Progenitor cell of endocrine pancreas (in vitro differentiated cells): Measurements from ENCODE around the gene CRB2. TPM values are rescaled to one million over a fixed set of nuclear protein-coding genes. Genes with fewer than 3 reads are reported as not detected.

Experiments used
- DNase-seq: peaks from one replicate; pipeline ENCODE4 v3.0.0; 2021; ENCODE audit warnings: low spot score; ENCODE audit not compliant: unreplicated experiment
- H3K27ac Mint-ChIP-seq: 2 replicates; pipeline ENCODE4 v1.8.0; 2021; ENCODE audit warnings: mild to moderate bottlenecking, moderate library complexity, mixed read lengths
- H3K27me3 Mint-ChIP-seq: 2 replicates; pipeline ENCODE4 v1.8.0; 2021; ENCODE audit warnings: mixed read lengths
- H3K36me3 Mint-ChIP-seq: 2 replicates; pipeline ENCODE4 v1.8.0; 2022; ENCODE audit warnings: mixed read lengths; ENCODE audit not compliant: insufficient read depth
- H3K4me1 Mint-ChIP-seq: 2 replicates; pipeline ENCODE4 v1.8.0; 2021; ENCODE audit warnings: low read depth, mixed read lengths
- H3K4me3 Mint-ChIP-seq: 2 replicates; pipeline ENCODE4 v1.8.0; 2021; ENCODE audit warnings: low read depth, mild to moderate bottlenecking, moderate library complexity, mixed read lengths
- H3K9me3 Mint-ChIP-seq: 2 replicates; pipeline ENCODE4 v1.8.0; 2021; ENCODE audit warnings: low read depth, mixed read lengths
- CTCF ChIP-seq: fragments of 200-600 bp; sonication (generic); IDR thresholded peaks from one replicate; pipeline ENCODE4 v1.5.0; 2021; ENCODE audit warnings: antibody characterized with exemption, mild to moderate bottlenecking; ENCODE audit not compliant: unreplicated experiment
- total RNA-seq: library from RNA; stranded (reverse); gene quantifications from 2 replicates; pipeline ENCODE4 v1.2.1, GENCODE V29; 2021

Gene CRB2
- total RNA-seq, 1 donor from 2014 or later, result 8.4 TPM

GRCh38 chr9:123372766-123373446 is 16.9 kb downstream of the CRB2 start:
- peak overlapping the region; percentile 76 for H3K27ac Mint-ChIP-seq
- no peak overlapping the region for H3K4me3 Mint-ChIP-seq
- H3K9me3 Mint-ChIP-seq, result no peaks in the 10 kb centered on the region
- H3K27me3 Mint-ChIP-seq, result peaks cover 23% of the 10 kb centered on the region
- no peak for DNase-seq
- no peak for TF ChIP-seq CTCF
- H3K4me1 Mint-ChIP-seq, result peaks cover 17% of the 10 kb centered on the region
- peaks cover 7% of the 10 kb centered on the region for H3K36me3 Mint-ChIP-seq

DNA sequence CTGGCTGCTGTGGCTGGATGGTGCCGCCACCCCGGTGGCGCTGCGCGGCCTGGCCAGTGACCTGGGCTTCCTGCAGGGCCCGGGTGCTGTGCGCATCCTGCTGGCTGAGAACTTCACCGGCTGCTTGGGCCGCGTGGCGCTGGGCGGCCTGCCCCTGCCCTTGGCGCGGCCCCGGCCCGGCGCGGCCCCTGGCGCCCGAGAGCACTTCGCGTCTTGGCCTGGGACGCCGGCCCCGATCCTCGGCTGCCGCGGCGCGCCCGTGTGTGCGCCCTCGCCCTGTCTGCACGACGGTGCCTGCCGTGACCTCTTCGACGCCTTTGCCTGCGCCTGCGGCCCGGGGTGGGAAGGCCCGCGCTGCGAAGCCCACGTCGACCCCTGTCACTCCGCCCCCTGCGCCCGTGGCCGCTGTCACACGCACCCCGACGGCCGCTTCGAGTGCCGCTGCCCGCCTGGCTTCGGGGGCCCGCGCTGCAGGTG is 17.5 kb downstream of the CRB2 start:
- H3K4me1 Mint-ChIP-seq, result peaks cover 17% of the 10 kb centered on the region

GRCh38 chr9:123373946-123374345 is 17.9 kb downstream of the CRB2 start:
- Mint-ChIP-seq H3K4me1 (peaks cover 17% of the 10 kb centered on the region), H3K36me3 (peaks cover 7% of the 10 kb centered on the region), H3K27me3 (peaks cover 23% of the 10 kb centered on the region), H3K4me3 (no peak overlapping the region), H3K9me3 (no peaks in the 10 kb centered on the region), H3K27ac (peak overlapping the region; percentile 88)
- no peak for DNase-seq
- no peak for TF ChIP-seq CTCF

More for the DNA sequence above, 17.5 kb downstream of the CRB2 start:
- no peak for DNase-seq
- no peak overlapping the region for H3K4me3 Mint-ChIP-seq
- H3K27me3 Mint-ChIP-seq, result peaks cover 23% of the 10 kb centered on the region
- H3K36me3 Mint-ChIP-seq, result peaks cover 7% of the 10 kb centered on the region
- H3K9me3 Mint-ChIP-seq, result no peaks in the 10 kb centered on the region
- TF ChIP-seq CTCF, result no peak
- no peak overlapping the region for H3K27ac Mint-ChIP-seq

GRCh38 chr9:123375469-123376132 is 19.6 kb downstream of the CRB2 start:
- peaks cover 17% of the 10 kb centered on the region for H3K27me3 Mint-ChIP-seq
- TF ChIP-seq CTCF, result no peak
- H3K36me3 Mint-ChIP-seq, result peaks cover 4% of the 10 kb centered on the region
- H3K27ac Mint-ChIP-seq, result no peak overlapping the region
- DNase-seq, result no peak
- no peak overlapping the region for H3K4me3 Mint-ChIP-seq
- no peaks in the 10 kb centered on the region for H3K9me3 Mint-ChIP-seq
- peaks cover 17% of the 10 kb centered on the region for H3K4me1 Mint-ChIP-seq

- H3K27ac Mint-ChIP-seq, result no peak overlapping the region
- H3K9me3 Mint-ChIP-seq, result no peaks in the 10 kb centered on the region
- peaks cover 4% of the 10 kb centered on the region for H3K36me3 Mint-ChIP-seq
- peaks cover 17% of the 10 kb centered on the region for H3K27me3 Mint-ChIP-seq
- no peak overlapping the region for H3K4me3 Mint-ChIP-seq
- peaks cover 17% of the 10 kb centered on the region for H3K4me1 Mint-ChIP-seq
- DNase-seq, result no peak
- TF ChIP-seq CTCF, result no peak
These were observed 20.4 kb downstream of the CRB2 start for GRCh38 chr9:123376218-123377071.
